Spleen (tissue), 7 donors: ENCODE measurements around the gene MYH1.

ENCODE experiments used
- POLR2A ChIP-seq, 3 donors: fragments of 450-650 bp; IDR thresholded peaks; one replicate each; pipeline ENCODE4 v1.5.1; 2017; ENCODE audit warnings: antibody characterized with exemption in 3 of 3, mild to moderate bottlenecking in 1 of 3
- TF ChIP-seq, protein P1 (sequence below), 11 experiments: fragments of 200-600 bp in 7 of 11; fragments of 450-650 bp in 4 of 11; sonication (generic) in 4 of 11; IDR thresholded peaks in 8 of 11; conservative IDR thresholded peaks in 3 of 11; 1 replicate in 7 of 11; 2 replicates in 4 of 11; pipeline versions ENCODE4 v1.4.0 to v1.8.0; 2016 to 2021; ENCODE audit warnings: antibody characterized with exemption in 11 of 11, inconsistent platforms in 4 of 11, mild to moderate bottlenecking in 1 of 11
- donor health status: DM: no; HTN: no; CAD: no; lungs with moderate emphysema.
- donor health status: DM: no; HTN: no; CAD: no.
- donor health status: DM: no; HTN: no; CAD: no.

DNA sequence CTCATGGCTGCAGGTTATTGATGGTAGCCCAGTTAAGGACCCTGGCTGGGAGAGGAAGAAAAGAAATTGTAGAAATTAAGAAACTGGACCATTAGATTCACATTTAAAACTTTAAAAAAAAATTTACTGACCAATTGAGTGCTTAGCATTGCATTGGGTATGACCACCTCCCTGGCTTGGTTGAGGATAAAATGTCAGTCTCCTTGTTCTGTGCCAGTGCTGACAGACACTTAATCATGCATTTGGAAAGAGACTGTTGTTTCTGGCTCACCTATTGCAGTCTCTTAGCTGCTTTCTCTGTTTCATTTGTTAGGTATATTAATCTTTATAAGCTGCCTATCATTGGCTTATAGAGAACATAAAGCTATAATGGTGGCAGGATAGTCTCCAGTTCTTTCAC, 1.7 kb downstream of the MYH1 start:
- TF ChIP-seq, protein P1, sequence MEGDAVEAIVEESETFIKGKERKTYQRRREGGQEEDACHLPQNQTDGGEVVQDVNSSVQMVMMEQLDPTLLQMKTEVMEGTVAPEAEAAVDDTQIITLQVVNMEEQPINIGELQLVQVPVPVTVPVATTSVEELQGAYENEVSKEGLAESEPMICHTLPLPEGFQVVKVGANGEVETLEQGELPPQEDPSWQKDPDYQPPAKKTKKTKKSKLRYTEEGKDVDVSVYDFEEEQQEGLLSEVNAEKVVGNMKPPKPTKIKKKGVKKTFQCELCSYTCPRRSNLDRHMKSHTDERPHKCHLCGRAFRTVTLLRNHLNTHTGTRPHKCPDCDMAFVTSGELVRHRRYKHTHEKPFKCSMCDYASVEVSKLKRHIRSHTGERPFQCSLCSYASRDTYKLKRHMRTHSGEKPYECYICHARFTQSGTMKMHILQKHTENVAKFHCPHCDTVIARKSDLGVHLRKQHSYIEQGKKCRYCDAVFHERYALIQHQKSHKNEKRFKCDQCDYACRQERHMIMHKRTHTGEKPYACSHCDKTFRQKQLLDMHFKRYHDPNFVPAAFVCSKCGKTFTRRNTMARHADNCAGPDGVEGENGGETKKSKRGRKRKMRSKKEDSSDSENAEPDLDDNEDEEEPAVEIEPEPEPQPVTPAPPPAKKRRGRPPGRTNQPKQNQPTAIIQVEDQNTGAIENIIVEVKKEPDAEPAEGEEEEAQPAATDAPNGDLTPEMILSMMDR (IDR thresholded peaks at IDR 0.05 in 8 of 11, conservative IDR thresholded peaks at IDR 0.05 in 3 of 11), result no peak
- no peak for TF ChIP-seq POLR2A (IDR thresholded peaks at IDR 0.05)
